ENCODE measurements around the gene KAT6B. TPM values are rescaled to one million over a fixed set of nuclear protein-coding genes. Genes with fewer than 3 reads are reported as not detected.
"Not testable (repeated sequence)": the region's sequence is repeated elsewhere in the genome, so short reads cannot be mapped to it uniquely, and the experiment has no call there.

Gene KAT6B
- total RNA-seq (2021): 21.8 and 22.2 TPM in 2 replicates
- Bru-seq, nascent RNA: percentile 79 among the genes with signal in this experiment
- percentile 68 among the genes with signal in this experiment for BruChase-seq, experiment 1, labeled RNA remaining after a 2-hour chase
- BruChase-seq, experiment 2, labeled RNA remaining after a 6-hour chase: percentile 68 among the genes with signal in this experiment
- long read RNA-seq, partial matches to known transcripts: 2 of 9 reads
- long read RNA-seq, other reads (novel, unspliced or antisense): 7 of 9 reads

DNA sequence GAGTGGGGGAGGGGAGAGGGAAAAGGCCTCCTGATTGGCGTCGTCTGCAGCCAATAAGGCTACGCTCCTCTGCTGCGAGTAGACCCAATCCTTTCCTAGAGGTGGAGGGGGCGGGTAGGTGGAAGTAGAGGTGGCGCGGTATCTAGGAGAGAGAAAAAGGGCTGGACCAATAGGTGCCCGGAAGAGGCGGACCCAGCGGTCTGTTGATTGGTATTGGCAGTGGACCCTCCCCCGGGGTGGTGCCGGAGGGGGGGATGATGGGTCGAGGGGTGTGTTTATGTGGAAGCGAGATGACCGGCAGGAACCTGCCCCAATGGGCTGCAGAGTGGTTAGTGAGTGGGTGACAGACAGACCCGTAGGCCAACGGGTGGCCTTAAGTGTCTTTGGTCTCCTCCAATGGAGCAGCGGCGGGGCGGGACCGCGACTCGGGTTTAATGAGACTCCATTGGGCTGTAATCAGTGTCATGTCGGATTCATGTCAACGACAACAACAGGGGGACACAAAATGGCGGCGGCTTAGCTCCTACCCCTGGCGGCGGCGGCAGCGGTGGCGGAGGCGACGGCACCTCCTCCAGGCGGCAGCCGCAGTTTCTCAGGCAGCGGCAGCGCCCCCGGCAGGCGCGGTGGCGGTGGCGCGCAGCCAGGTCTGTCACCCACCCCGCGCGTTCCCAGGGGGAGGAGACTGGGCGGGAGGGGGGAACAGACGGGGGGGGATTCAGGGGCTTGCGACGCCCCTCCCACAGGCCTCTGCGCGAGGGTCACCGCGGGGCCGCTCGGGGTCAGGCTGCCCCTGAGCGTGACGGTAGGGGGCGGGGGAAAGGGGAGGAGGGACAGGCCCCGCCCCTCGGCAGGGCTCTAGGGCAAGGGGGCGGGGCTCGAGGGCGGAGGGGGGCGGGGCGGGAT, at the start of gene KAT6B:
TSS of gene KAT6B (plus strand) at position 459 of the 903 bp plus-strand sequence. CDS start 16,258 bp downstream, outside the sequence.
- no peak for TF ChIP-seq EZH2 (IDR thresholded peaks at IDR 0.05; ENCODE audit: borderline replicate concordance, low read depth, low read length, poor library complexity, severe bottlenecking)
- TF ChIP-seq, protein P1, sequence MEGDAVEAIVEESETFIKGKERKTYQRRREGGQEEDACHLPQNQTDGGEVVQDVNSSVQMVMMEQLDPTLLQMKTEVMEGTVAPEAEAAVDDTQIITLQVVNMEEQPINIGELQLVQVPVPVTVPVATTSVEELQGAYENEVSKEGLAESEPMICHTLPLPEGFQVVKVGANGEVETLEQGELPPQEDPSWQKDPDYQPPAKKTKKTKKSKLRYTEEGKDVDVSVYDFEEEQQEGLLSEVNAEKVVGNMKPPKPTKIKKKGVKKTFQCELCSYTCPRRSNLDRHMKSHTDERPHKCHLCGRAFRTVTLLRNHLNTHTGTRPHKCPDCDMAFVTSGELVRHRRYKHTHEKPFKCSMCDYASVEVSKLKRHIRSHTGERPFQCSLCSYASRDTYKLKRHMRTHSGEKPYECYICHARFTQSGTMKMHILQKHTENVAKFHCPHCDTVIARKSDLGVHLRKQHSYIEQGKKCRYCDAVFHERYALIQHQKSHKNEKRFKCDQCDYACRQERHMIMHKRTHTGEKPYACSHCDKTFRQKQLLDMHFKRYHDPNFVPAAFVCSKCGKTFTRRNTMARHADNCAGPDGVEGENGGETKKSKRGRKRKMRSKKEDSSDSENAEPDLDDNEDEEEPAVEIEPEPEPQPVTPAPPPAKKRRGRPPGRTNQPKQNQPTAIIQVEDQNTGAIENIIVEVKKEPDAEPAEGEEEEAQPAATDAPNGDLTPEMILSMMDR (conservative IDR thresholded peaks at IDR 0.05; ENCODE audit: low read depth, low read length): peak; percentile 46; the same call in 1 of the 2 replicates
- intact Hi-C loops (cut with micrococcal nuclease; ENCODE audit: unreplicated experiment): loop anchor here (2.0 to 10.0 kb wide), 5 partner anchors 142 to 559 kb away; no protein-coding TSS in a partner anchor

GRCh38 chr10:74778436-74779094, 47.8 kb upstream of the KAT6B start:
- intact Hi-C loops (cut with micrococcal nuclease; ENCODE audit: unreplicated experiment): no loop called here
- CTCF ChIA-PET: interaction anchor here (0.6 kb wide), 1 partner anchor 99 kb away, joined by 3 read pairs; no protein-coding TSS in a partner anchor

More for the DNA sequence above, at the start of gene KAT6B:
- Histone ChIP-seq H3K4me3 (ENCODE audit: low read depth, low read length, poor library complexity, severe bottlenecking) (peak within 1 kb of the TSS; percentile 93), H3K4me1 (ENCODE audit: insufficient read depth, low read length, poor library complexity, severe bottlenecking) (peaks cover 17% of the 10 kb centered on the region), H3K27ac (ENCODE audit: low read depth, low read length, poor library complexity, severe bottlenecking) (peak within 1 kb of the TSS; percentile 97), H3K9me3 (ENCODE audit: low read depth, low read length, poor library complexity, severe bottlenecking) (no peaks in the 10 kb centered on the region), H3K36me3 (ENCODE audit: insufficient read depth, low read length, poor library complexity, severe bottlenecking) (no peaks in the 10 kb centered on the region), H3K27me3 (replicated peaks; ENCODE audit: insufficient read depth, low read depth, low read length, poor library complexity) (peaks cover 4% of the 10 kb centered on the region)
- ChIA-PET POLR2A (ENCODE audit: low non-redundant PET) (no interaction called here), CTCF (interaction anchor here (0.6 to 0.8 kb wide), 7 partner anchors 28 to 583 kb away, joined by 3 to 7 read pairs (median 3); no protein-coding TSS in a partner anchor)
- peak; percentile 100 for DNase-seq (ENCODE audit: low spot score)
- no TSS peak for BruUV-seq (replicated peaks)

GRCh38 chr10:74781870-74782269, 44.5 kb upstream of the KAT6B start:
- intact Hi-C loops (cut with micrococcal nuclease; ENCODE audit: unreplicated experiment); POLR2A ChIA-PET (ENCODE audit: low non-redundant PET); H3K4me1 ChIP-seq (ENCODE audit: insufficient read depth, low read length, poor library complexity, severe bottlenecking); H3K4me3 ChIP-seq (ENCODE audit: low read depth, low read length, poor library complexity, severe bottlenecking); H3K27me3 ChIP-seq (replicated peaks; ENCODE audit: insufficient read depth, low read depth, low read length, poor library complexity); H3K9me3 ChIP-seq (ENCODE audit: low read depth, low read length, poor library complexity, severe bottlenecking); CTCF ChIA-PET; H3K36me3 ChIP-seq (ENCODE audit: insufficient read depth, low read length, poor library complexity, severe bottlenecking); BruUV-seq (replicated peaks); H3K27ac ChIP-seq (ENCODE audit: low read depth, low read length, poor library complexity, severe bottlenecking); DNase-seq (ENCODE audit: low spot score): not testable (repeated sequence)

More at GRCh38 chr10:74778436-74779094, 47.8 kb upstream of the KAT6B start:
- Histone ChIP-seq H3K4me1 (ENCODE audit: insufficient read depth, low read length, poor library complexity, severe bottlenecking) (no peaks in the 10 kb centered on the region), H3K9me3 (ENCODE audit: low read depth, low read length, poor library complexity, severe bottlenecking) (peaks cover 9% of the 10 kb centered on the region), H3K4me3 (ENCODE audit: low read depth, low read length, poor library complexity, severe bottlenecking) (no peak overlapping the region), H3K27ac (ENCODE audit: low read depth, low read length, poor library complexity, severe bottlenecking) (no peak overlapping the region), H3K36me3 (ENCODE audit: insufficient read depth, low read length, poor library complexity, severe bottlenecking) (no peaks in the 10 kb centered on the region), H3K27me3 (replicated peaks; ENCODE audit: insufficient read depth, low read depth, low read length, poor library complexity) (no peaks in the 10 kb centered on the region)
- POLR2A ChIA-PET (ENCODE audit: low non-redundant PET): no interaction called here
- DNase-seq (ENCODE audit: low spot score): no peak
- no TSS peak for BruUV-seq (replicated peaks)
- TF ChIP-seq, protein P1 (conservative IDR thresholded peaks at IDR 0.05; ENCODE audit: low read depth, low read length): no peak
- no peak for TF ChIP-seq EZH2 (IDR thresholded peaks at IDR 0.05; ENCODE audit: borderline replicate concordance, low read depth, low read length, poor library complexity, severe bottlenecking)

Measured in A673 (cell line).